C4-2B (cell line): ENCODE results near the gene CFAP74.

Source experiments
- CTCF ChIP-seq: fragments of 450-650 bp; conservative IDR thresholded peaks from 2 replicates; pipeline ENCODE4 v1.5.1; 2017; ENCODE audit warnings: mild to moderate bottlenecking
- ZFX ChIP-seq: fragments of 450-650 bp; IDR thresholded peaks from 2 replicates; pipeline ENCODE4 v1.6.1; 2017

GRCh38 chr1:2041887-2042286, 38.3 kb upstream of the CFAP74 start:
- TF ChIP-seq CTCF (no peak), ZFX (no peak)
